Smooth muscle cell (in vitro differentiated cells): ENCODE measurements around the gene UQCC5. TPM values are rescaled to one million over a fixed set of nuclear protein-coding genes. Genes with fewer than 3 reads are reported as not detected.
A peak's percentile ranks its signal among the peaks of the same experiment; 100 is the strongest.

Source experiments
- DNase-seq: peaks from one replicate; lab custom pipeline; 2025; ENCODE audit not compliant: unreplicated experiment; lab: John Stamatoyannopoulos, UW
- H2AFZ ChIP-seq: fragments of 200-600 bp; sonication (generic); 2 replicates; pipeline ENCODE4 v1.6.0; 2016; ENCODE audit warnings: antibody characterized with exemption, low read depth, mild to moderate bottlenecking
- H3F3A ChIP-seq: fragments of 200-600 bp; sonication (generic); 2 replicates; pipeline ENCODE4 v1.6.0; 2017; ENCODE audit warnings: antibody characterized with exemption, low read depth
- H3K27ac ChIP-seq: fragments of 200-600 bp; sonication (generic); 2 replicates; pipeline ENCODE4 v1.5.1; 2016; ENCODE audit warnings: low read depth, mild to moderate bottlenecking
- H3K27me3 ChIP-seq: fragments of 200-600 bp; sonication (generic); 2 replicates; pipeline ENCODE4 v1.6.1; 2016; ENCODE audit warnings: low read depth, mild to moderate bottlenecking
- H3K36me3 ChIP-seq: fragments of 200-600 bp; sonication (generic); 2 replicates; pipeline ENCODE4 v1.5.1; 2016; ENCODE audit warnings: low read depth
- H3K4me1 ChIP-seq: fragments of 200-600 bp; sonication (generic); 2 replicates; pipeline ENCODE4 v1.5.1; 2016; ENCODE audit warnings: low read depth
- H3K4me2 ChIP-seq: fragments of 200-600 bp; sonication (generic); 2 replicates; pipeline ENCODE4 v1.6.0; 2016; ENCODE audit warnings: mild to moderate bottlenecking
- H3K4me3 ChIP-seq: fragments of 200-600 bp; sonication (generic); 2 replicates; pipeline ENCODE4 v1.5.1; 2016; ENCODE audit warnings: mild to moderate bottlenecking
- H3K79me2 ChIP-seq: fragments of 200-600 bp; sonication (generic); 2 replicates; pipeline ENCODE4 v1.6.0; 2016; ENCODE audit warnings: low read depth, mild to moderate bottlenecking
- H3K9ac ChIP-seq: fragments of 200-600 bp; sonication (generic); 2 replicates; pipeline ENCODE4 v1.6.0; 2016; ENCODE audit warnings: low read depth
- H3K9me3 ChIP-seq: fragments of 200-600 bp; sonication (generic); replicated peaks from 2 replicates; pipeline ENCODE4 v1.5.1; 2016; ENCODE audit warnings: low read depth
- H4K20me1 ChIP-seq: fragments of 200-600 bp; sonication (generic); 2 replicates; pipeline ENCODE4 v1.6.0; 2016; ENCODE audit warnings: low read depth
- CTCF ChIP-seq: fragments of 200-600 bp; sonication (generic); IDR thresholded peaks from 2 replicates; pipeline ENCODE4 v1.5.1; 2017; ENCODE audit warnings: borderline replicate concordance, mild to moderate bottlenecking, antibody characterized with exemption; ENCODE audit not compliant: insufficient read depth, poor library complexity, severe bottlenecking
- WGBS: methylation state at CpG from one replicate; pipeline ENCODE4 v1.1.7; 2016; ENCODE audit warnings: low lambda C conversion rate; 5-methylcytosine and 5-hydroxymethylcytosine counted together
- polyA plus RNA-seq: library from polyadenylated mRNA; unstranded; fragments of >200 nt; fragmentation: Nextera tagmentation; extraction: Ambion mirVana; gene quantifications from 2 replicates; pipeline ENCODE4 v1.2.1, GENCODE V29; 2016
- total RNA-seq: library from RNA; depleted of rRNA; stranded (reverse); fragments of >200 nt; gene quantifications from 2 replicates; pipeline ENCODE4 v1.2.3, GENCODE V29; 2014

The UQCC5 gene, protein sequence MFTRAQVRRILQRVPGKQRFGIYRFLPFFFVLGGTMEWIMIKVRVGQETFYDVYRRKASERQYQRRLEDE
- total RNA-seq (0.76 and 0.90 TPM in 2 replicates), polyA plus RNA-seq (33.0 and 40.3 TPM in 2 replicates)

DNA sequence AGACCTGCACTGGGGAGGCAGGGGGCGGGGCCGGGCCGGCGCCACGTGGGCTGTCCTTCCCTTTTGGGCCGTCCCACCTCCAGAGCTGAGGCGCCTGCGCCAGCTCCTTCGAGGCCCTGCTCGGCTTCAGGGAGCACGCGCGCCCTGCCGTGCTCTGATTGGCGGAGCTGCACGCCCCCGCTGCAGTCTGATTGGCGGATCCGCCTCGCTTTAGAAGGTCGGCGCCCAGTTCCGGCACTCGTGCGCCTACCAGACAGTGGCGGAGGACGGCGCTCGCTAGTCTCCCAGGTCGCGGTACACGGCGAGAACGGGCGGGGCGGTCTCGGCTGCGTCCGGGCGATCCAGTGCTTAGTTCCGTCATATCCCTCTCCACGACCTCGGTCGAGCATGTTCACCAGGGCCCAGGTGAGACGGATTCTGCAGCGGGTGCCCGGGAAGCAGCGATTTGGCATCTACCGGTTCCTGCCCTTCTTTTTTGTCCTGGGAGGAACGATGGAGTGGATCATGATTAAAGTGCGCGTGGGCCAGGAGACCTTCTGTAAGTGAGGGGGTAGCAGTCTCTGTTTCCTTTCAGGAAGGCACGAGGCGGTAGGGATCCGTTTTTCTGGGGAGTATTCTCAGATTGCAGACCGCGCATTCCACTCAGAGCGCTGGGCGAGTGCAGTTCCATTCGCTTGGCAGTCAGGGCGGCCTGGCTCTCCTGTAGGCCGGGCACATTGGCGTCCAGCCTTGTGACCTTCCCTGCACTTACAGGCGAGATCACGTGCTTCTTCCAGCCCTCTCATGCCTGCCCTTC, at the start of gene UQCC5:
Gene UQCC5 (plus strand): TSS at position 237 of the 796 bp plus-strand sequence. CDS start 151 bp downstream, at position 388.
- Histone ChIP-seq H3K27ac (peak within 1 kb of the TSS; percentile 84), H3K9ac (peak within 1 kb of the TSS; percentile 83), H3K36me3 (no peaks in the 10 kb centered on the region), H3K4me1 (peaks cover 37% of the 10 kb centered on the region), H2AFZ (no peak within 1 kb of the TSS), H3K9me3 (no peaks in the 10 kb centered on the region), H3K79me2 (peaks cover 62% of the 10 kb centered on the region), H3K27me3 (no peaks in the 10 kb centered on the region), H3K4me3 (peak within 1 kb of the TSS; percentile 71), H3F3A (no peaks in the 10 kb centered on the region), H3K4me2 (peak within 1 kb of the TSS; percentile 96), H4K20me1 (peaks cover 51% of the 10 kb centered on the region)
- peak; percentile 84 for DNase-seq
- no peak for TF ChIP-seq CTCF
- under 1% methylated on average over 63 of the region's 65 CpGs for WGBS

GRCh38 chr3:52487050-52487787, 49.2 kb upstream of the UQCC5 start:
- H3K27ac ChIP-seq = no peak overlapping the region
- H3K4me3 ChIP-seq = no peak overlapping the region
- no peak overlapping the region for H3K4me2 ChIP-seq
- peaks cover 7% of the 10 kb centered on the region for H3F3A ChIP-seq
- H2AFZ ChIP-seq = no peak overlapping the region
- no peak for DNase-seq
- no peaks in the 10 kb centered on the region for H3K27me3 ChIP-seq
- H3K4me1 ChIP-seq = no peaks in the 10 kb centered on the region
- no peaks in the 10 kb centered on the region for H3K79me2 ChIP-seq
- H4K20me1 ChIP-seq = peaks cover 57% of the 10 kb centered on the region
- H3K9ac ChIP-seq = no peak overlapping the region
- no peaks in the 10 kb centered on the region for H3K9me3 ChIP-seq
- H3K36me3 ChIP-seq = no peaks in the 10 kb centered on the region
- WGBS = 98% methylated on average over 29 of the region's 31 CpGs
- TF ChIP-seq CTCF = no peak

DNA sequence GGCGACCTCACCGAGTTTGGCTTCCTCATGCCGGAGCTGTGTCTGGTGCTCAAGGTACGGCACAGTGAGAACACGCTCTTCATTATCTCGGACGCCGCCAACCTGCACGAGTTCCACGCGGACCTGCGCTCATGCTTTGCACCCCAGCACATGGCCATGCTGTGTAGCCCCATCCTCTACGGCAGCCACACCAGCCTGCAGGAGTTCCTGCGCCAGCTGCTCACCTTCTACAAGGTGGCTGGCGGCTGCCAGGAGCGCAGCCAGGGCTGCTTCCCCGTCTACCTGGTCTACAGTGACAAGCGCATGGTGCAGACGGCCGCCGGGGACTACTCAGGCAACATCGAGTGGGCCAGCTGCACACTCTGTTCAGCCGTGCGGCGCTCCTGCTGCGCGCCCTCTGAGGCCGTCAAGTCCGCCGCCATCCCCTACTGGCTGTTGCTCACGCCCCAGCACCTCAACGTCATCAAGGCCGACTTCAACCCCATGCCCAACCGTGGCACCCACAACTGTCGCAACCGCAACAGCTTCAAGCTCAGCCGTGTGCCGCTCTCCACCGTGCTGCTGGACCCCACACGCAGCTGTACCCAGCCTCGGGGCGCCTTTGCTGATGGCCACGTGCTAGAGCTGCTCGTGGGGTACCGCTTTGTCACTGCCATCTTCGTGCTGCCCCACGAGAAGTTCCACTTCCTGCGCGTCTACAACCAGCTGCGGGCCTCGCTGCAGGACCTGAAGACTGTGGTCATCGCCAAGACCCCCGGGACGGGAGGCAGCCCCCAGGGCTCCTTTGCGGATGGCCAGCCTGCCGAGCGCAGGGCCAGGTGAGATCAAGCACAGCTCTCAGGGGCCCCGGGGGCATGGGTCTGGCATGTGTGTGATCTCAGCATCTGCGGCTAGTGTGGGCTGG, 48.4 kb upstream of the UQCC5 start:
- H3K4me2 ChIP-seq = no peak overlapping the region
- H3K9me3 ChIP-seq = no peaks in the 10 kb centered on the region
- H3K79me2 ChIP-seq = no peaks in the 10 kb centered on the region
- no peaks in the 10 kb centered on the region for H3K4me1 ChIP-seq
- no peak overlapping the region for H2AFZ ChIP-seq
- no peak for DNase-seq
- no peak for TF ChIP-seq CTCF
- H3F3A ChIP-seq = peaks cover 4% of the 10 kb centered on the region
- no peak overlapping the region for H3K27ac ChIP-seq
- WGBS = 98% methylated on average over 57 of the region's 59 CpGs
- H3K4me3 ChIP-seq = no peak overlapping the region
- peaks cover 57% of the 10 kb centered on the region for H4K20me1 ChIP-seq
- no peaks in the 10 kb centered on the region for H3K36me3 ChIP-seq
- no peaks in the 10 kb centered on the region for H3K27me3 ChIP-seq
- H3K9ac ChIP-seq = no peak overlapping the region
